Dedifferentiated amniotic fluid mesenchymal stem cell (primary cell): ENCODE measurements around the gene VSNL1.

ENCODE experiments used
- DNase-seq: peaks from one replicate; pipeline ENCODE4 v3.0.0-alpha.2; 2016; ENCODE audit errors: extremely low spot score

The VSNL1 gene

DNA sequence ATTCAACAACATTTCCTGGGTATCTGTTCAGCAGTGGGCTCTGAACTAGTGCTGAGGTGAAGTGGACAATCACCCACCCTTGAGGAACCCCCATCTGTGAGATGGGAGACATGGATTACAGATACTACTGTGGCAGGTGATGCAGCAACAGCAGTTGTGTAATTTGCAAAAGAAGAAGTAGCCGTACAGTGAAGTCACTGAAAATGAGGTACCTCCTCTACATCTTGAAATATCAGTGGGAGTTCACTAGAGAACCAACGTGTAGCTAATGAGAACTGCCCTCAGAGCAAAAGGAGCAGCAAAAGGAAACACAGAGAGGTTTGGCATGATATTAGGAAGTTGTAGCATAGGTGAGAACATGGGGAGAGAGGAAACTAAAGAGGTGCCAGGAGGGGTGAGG is 41.3 kb downstream of the VSNL1 start:
- DNase-seq = no peak

DNA sequence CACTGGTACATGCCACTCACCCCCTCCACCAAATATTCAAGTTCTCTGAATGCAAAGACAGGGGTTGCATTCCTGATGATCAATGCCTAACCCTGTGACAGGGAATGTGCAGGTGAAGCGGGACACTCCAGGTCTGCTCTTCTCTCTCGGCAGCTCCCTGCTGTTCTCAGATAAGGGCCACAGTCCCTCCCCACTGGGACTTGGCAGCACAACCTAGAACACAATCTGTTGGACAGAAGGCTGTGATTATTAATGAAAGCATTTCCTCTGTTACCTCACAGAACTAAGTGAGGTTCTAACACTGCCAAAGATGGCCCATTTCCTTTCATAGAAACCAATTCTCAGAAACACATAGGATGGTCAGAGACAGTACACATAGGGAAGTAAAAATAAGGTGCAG is 42.7 kb downstream of the VSNL1 start:
- no peak for DNase-seq

GRCh38 chr2:17583646-17584045 is 43.1 kb downstream of the VSNL1 start:
- no peak for DNase-seq

- DNase-seq = no peak
Observed at GRCh38 chr2:17584689-17585088, 44.2 kb downstream of the VSNL1 start.

DNA sequence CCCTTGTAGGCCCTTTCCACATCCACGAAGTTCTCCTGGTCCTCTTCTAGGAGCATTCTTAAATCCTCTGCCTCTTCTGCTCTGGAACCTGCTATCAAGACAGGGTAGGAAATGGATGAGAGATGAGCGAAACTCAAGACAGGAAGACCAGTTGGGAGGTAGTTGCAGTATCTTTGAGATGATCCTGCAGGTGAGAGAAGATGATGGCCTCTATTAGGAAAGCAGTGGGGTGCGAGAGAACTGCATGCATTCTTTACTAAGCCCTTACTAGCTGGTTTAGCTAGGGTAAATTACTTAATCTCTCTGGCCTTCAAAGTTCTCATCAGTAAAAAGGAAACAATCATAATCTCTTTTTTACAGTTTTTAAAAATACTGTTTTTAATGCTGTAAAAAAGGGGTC is 47.0 kb downstream of the VSNL1 start:
- DNase-seq = no peak

- no peak for DNase-seq
Observed at GRCh38 chr2:17588031-17588430, 47.5 kb downstream of the VSNL1 start.

- DNase-seq = no peak
Observed at GRCh38 chr2:17589406-17590035, 49.0 kb downstream of the VSNL1 start.

DNA sequence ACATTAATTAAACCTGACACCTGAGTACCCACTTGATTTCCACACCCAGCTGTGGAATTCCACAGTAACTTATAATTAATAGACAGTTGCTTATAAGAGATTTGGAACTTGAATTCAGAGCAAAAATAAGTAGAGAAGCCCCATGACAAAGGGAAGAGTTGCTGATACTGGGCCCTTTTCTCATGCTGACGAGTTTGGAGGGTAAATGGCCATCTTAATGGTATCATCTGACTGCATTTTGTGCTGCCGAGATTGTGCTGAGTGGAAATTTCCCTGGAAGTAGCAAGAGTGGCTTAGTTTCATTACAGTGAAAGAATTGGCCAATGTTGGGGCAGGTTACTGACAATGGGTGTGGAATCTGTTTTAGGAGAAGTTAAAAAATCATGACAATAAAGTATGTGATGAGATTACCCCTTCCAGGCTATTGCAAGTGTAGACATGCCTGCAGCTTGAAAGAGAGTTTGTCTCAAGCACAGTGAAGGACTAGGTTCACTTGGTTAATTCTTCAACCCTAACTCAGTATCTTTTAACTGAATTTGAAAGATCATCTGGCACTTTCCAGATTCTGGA is 49.9 kb downstream of the VSNL1 start:
- no peak for DNase-seq

GRCh38 chr2:17591846-17592245 is 51.4 kb downstream of the VSNL1 start:
- no peak for DNase-seq

DNA sequence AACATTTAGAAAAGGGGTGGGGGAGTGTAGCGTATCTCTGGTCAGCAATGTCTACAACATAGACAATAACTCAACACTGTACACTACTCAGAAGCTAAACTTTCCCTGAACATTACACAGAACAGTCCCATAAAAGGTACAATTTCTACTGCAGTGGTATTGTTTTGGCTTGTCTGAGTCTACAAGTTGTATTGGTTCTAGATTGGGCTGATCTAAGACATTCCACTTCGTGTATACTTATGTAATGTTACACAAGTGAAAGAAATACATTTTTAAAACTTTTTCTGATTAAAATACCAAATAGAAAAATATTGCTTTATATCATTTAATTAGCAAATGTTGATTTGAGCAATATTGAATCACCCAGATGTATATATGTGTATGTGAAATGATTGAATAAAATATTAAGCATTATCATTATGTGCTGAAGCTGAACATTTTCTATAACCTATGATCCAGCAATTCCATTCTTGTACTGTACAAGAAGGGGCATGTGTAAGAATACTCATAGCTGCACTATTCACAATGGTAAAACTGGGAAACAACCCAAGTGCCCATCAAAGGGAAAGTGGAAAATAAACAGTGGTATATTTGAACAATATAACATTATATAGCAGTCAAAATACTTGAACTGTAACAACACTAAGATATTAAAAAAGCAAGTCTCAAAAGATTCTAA is 52.4 kb downstream of the VSNL1 start:
- DNase-seq = no peak

GRCh38 chr2:17593445-17593840 is 52.9 kb downstream of the VSNL1 start:
- DNase-seq = no peak

DNA sequence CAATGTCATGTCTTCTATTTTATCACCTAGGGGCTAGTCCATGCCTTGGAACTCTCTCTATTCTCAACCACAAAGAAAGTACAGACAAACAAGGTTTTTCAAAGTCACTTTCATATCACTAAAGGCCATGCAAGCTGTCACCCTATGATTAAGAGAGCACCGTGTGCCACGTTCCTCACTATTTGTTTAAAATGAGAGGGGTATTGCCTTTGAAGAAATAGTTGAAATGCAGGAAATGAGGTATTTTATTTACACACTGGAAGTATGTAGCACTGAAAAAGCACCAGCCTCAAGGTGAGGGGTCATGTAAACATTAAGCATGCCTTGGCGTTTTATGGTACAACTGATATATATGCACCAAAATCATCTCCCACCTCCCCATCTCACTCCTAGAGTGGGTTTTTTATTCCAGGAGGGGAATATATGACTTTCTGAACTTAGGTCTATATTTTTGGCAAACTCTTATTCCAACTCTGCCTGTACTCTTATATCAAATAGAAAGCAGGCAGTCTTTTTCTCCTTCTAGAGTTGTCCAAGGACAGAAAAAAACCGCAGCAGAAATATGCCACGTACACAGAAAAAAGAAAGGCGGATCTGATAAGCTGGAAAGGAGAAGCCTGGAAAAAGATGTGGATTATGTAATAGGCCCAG is 53.5 kb downstream of the VSNL1 start:
- no peak for DNase-seq

- peak; percentile 24 for DNase-seq
Observed at GRCh38 chr2:17594533-17595401, 54.3 kb downstream of the VSNL1 start.

GRCh38 chr2:17599617-17600016 is 59.1 kb downstream of the VSNL1 start:
- no peak for DNase-seq

- DNase-seq = no peak
Observed at GRCh38 chr2:17600556-17601204, 60.2 kb downstream of the VSNL1 start.

DNA sequence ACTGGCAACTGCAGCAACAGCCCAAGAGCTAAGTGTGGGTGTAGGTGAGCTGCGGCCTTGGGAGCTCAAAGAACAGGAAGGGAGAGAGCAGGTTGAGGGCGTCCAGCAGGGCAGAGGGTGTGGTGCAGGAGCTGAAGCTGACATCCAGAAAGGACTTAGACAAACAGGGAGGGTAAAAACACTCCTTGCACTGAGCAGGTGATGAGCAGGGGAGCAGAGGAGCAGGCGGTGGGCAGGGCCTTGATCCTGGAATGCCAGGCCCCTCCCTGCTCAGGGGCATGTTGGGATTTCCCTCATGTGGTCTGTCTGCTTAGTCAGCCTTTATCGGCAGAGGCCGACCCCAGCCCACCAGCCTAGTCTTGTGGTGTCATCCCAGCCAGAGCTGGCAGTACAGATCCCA is 63.6 kb downstream of the VSNL1 start:
- DNase-seq = no peak

DNA sequence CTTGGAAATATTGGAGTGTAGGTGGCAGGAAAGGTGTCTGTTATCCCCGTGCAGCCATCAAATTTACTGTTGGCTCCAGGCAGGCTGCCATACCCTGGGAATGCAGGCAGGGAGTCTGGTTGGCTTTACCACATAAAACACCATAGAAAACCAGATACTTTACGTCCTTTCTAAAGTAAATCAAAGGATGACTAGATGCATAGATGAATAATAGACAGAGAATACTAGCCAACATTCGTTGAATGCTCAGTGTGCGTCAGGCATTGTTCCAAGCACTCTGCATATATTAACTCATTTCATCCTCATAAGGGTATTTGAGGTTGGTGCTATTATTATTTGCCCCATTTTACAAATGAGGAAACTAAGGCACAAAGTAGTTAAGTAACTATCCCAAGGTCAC is 65.2 kb downstream of the VSNL1 start:
- no peak for DNase-seq

- no peak for DNase-seq
Observed at GRCh38 chr2:17606851-17607250, 66.4 kb downstream of the VSNL1 start.

DNA sequence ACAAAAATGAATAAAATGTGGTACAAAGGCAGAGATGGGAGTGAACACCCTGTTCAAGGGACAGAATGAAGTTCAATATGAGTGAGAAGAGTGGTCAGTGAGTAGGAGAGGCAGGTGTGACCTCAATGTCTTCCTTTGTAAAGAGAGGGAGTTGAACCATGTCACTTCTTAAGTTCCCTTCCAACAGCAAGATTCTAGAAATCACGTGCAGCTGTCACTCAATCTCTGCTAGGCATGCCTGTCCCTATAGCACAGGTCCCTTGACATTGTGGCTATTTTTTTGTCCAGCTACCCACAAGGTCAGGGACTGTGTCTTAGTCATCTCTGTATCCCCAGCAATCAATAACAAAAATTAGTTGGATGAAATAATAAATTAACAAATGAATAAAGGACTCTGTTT is 66.9 kb downstream of the VSNL1 start:
- no peak for DNase-seq

- no peak for DNase-seq
Observed at GRCh38 chr2:17608251-17608650, 67.8 kb downstream of the VSNL1 start.

DNA sequence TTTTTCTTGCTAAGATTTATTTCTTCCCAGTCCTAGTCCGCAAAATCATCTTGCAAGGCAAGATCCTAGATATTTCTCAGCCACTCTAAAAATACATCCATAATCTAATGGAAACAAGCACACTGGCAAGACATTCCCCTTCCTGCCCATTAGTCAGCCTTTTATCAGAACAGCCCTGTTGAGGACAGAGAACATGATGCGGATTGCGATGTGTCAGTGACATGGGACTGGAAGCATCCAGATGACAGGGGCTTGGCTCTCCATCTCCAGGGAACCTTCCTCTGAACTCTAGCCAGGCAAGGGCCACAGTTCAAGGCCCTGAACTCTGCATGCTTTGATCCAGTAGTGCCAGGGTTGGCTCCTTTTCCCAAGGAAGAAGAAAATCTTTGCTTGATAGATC is 70.0 kb downstream of the VSNL1 start:
- no peak for DNase-seq

DNA sequence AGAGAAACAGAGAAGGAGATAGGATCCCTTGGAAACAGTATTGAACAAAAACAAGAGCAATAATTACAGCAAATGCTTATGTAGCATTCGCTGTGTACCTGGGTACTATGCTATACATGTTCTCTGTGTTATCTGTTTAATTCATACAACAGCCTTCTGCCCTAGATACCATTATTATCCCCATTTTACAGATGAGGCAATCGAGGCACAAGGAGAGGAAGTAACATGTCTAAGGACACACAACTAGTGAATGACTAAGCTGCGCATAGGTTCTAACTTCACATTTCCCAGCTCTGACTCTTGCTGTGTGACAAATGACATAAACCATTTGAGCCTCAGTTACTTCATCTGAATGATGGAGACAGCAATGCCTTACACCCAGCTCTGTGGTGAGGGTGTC is 70.5 kb downstream of the VSNL1 start:
- DNase-seq = no peak
